HepG2 (cell line): ENCODE measurements around the gene LSMEM2. TPM values are rescaled to one million over a fixed set of nuclear protein-coding genes. Genes with fewer than 3 reads are reported as not detected.

Experiments
- ARID2 ChIP-seq: sonication (generic); formaldehyde crosslinking; IDR thresholded peaks from 2 replicates; pipeline ENCODE4 v1.8.1; 2022; ENCODE audit warnings: mild to moderate bottlenecking, missing genetic modification reagents, borderline replicate concordance
- CHD2 ChIP-seq: IDR thresholded peaks from 2 replicates; pipeline ENCODE4 v1.6.1; 2011; ENCODE audit warnings: low read depth, low read length, improper control_type of control experiment
- GLI4 ChIP-seq: sonication (generic); formaldehyde crosslinking; IDR thresholded peaks from 2 replicates; pipeline ENCODE4 v1.5.1; 2020; ENCODE audit warnings: missing genetic modification reagents, mild to moderate bottlenecking, moderate library complexity, borderline replicate concordance
- HDAC1 ChIP-seq: sonication (generic); formaldehyde crosslinking; IDR thresholded peaks from 2 replicates; pipeline ENCODE4 v1.5.1; 2020; ENCODE audit warnings: mild to moderate bottlenecking, missing genetic modification reagents
- NFYC ChIP-seq: IDR thresholded peaks from 2 replicates; pipeline ENCODE4 v1.6.1; 2016; ENCODE audit warnings: missing genetic modification reagents, missing compliant biosample characterization
- SALL2 ChIP-seq: sonication (generic); formaldehyde crosslinking; IDR thresholded peaks from 2 replicates; pipeline ENCODE4 v1.8.1; 2023; ENCODE audit warnings: mild to moderate bottlenecking, missing genetic modification reagents, inconsistent platforms
- SMAD1 ChIP-seq: sonication (generic); formaldehyde crosslinking; IDR thresholded peaks from 2 replicates; pipeline ENCODE4 v1.4.0; 2020; ENCODE audit warnings: missing genetic modification reagents, low read depth, mild to moderate bottlenecking, borderline replicate concordance
- ZNF747 ChIP-seq: sonication (generic); formaldehyde crosslinking; IDR thresholded peaks from 2 replicates; pipeline ENCODE4 v1.8.1; 2023; ENCODE audit warnings: missing genetic modification reagents, mild to moderate bottlenecking, borderline replicate concordance
- polyA plus RNA-seq, 8 experiments: library from polyadenylated mRNA; depleted of rRNA in 3 of 8; stranded (reverse) in 7 of 8; unstranded in 1 of 8; fragments of >200 nt; fragmentation: Illumina TruSeq in 4 of 8; extraction: Trizol in 4 of 8; gene quantifications; 2 replicates each; pipeline versions ENCODE4 v1.2.1 to v1.2.3, GENCODE V29; 2011 to 2016; ENCODE audit warnings: low read depth in 4 of 8, missing spikeins in 1 of 8, mixed read lengths in 1 of 8; ENCODE audit not compliant: insufficient read depth in 1 of 8
- total RNA-seq, 5 experiments: library from RNA; depleted of rRNA; stranded (reverse); fragments of >200 nt; fragmentation: Illumina TruSeq; extraction: Trizol; gene quantifications; 2 replicates each; pipeline ENCODE4 v1.2.3, GENCODE V29; 2016; ENCODE audit warnings: low read depth in 1 of 5
- TF ChIP-seq, protein P1 (sequence below): sonication (generic); formaldehyde crosslinking; IDR thresholded peaks from 2 replicates; pipeline ENCODE4 v1.5.0; 2020; ENCODE audit warnings: missing genetic modification reagents, mild to moderate bottlenecking, borderline replicate concordance
- TF ChIP-seq, protein P2 (sequence below): IDR thresholded peaks from 2 replicates; pipeline ENCODE4 v1.6.1; 2016; ENCODE audit warnings: low read depth, borderline replicate concordance
- TF ChIP-seq, protein P3 (sequence below): sonication (generic); formaldehyde crosslinking; IDR thresholded peaks from 2 replicates; pipeline ENCODE4 v1.4.0; 2020; ENCODE audit warnings: mild to moderate bottlenecking, missing genetic modification reagents

LSMEM2 gene
- total and polyA plus RNA-seq, 2 of the 13 experiments (the other 11 are each of a cell fraction or from before 2014, with no cell fraction given), result 0.07 to 0.41 TPM

DNA sequence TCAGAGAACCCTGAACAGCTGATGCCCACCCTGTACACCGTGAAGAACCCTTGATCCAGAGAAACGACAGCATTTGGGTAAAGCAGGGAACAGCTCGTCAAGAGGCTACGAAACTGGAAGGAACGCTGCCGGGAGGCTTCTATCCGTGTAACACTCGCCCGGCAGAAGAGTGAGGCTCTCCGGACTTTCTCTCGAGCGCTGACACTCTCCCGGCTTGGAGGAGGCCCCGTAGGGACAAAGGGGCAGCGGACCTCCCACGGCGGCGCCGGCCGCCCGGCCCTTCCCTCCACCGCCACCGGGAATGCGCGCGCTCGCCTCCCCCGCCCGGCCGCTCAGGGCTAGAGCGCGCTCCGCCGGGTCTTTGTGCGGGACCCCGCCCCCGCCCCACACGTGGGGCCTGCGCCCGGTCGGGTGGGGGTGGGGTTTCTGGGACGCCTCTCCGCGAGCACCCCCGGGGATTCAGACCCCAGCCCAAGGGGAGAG lies 42.0 kb downstream of the LSMEM2 start (continued):
- TF ChIP-seq, protein P1, sequence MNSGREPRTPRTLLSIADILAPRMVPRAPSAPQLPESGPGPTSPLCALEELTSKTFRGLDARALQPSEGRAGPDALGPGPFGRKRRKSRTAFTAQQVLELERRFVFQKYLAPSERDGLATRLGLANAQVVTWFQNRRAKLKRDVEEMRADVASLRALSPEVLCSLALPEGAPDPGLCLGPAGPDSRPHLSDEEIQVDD (CRISPR knock-in tag), result no peak
- no peak for TF ChIP-seq ZNF747 (CRISPR knock-in tag)
- TF ChIP-seq GLI4, result 0 out of 2 replicates have a peak, but pooled peaks have one; percentile 58
- TF ChIP-seq, protein P2, sequence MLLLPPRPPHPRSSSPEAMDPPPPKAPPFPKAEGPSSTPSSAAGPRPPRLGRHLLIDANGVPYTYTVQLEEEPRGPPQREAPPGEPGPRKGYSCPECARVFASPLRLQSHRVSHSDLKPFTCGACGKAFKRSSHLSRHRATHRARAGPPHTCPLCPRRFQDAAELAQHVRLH, result 0 out of 2 replicates have a peak, but pooled peaks have one; percentile 15
- no peak for TF ChIP-seq NFYC (CRISPR knock-in tag)
- TF ChIP-seq CHD2, result no peak
- no peak for TF ChIP-seq SMAD1
- TF ChIP-seq, protein P3, sequence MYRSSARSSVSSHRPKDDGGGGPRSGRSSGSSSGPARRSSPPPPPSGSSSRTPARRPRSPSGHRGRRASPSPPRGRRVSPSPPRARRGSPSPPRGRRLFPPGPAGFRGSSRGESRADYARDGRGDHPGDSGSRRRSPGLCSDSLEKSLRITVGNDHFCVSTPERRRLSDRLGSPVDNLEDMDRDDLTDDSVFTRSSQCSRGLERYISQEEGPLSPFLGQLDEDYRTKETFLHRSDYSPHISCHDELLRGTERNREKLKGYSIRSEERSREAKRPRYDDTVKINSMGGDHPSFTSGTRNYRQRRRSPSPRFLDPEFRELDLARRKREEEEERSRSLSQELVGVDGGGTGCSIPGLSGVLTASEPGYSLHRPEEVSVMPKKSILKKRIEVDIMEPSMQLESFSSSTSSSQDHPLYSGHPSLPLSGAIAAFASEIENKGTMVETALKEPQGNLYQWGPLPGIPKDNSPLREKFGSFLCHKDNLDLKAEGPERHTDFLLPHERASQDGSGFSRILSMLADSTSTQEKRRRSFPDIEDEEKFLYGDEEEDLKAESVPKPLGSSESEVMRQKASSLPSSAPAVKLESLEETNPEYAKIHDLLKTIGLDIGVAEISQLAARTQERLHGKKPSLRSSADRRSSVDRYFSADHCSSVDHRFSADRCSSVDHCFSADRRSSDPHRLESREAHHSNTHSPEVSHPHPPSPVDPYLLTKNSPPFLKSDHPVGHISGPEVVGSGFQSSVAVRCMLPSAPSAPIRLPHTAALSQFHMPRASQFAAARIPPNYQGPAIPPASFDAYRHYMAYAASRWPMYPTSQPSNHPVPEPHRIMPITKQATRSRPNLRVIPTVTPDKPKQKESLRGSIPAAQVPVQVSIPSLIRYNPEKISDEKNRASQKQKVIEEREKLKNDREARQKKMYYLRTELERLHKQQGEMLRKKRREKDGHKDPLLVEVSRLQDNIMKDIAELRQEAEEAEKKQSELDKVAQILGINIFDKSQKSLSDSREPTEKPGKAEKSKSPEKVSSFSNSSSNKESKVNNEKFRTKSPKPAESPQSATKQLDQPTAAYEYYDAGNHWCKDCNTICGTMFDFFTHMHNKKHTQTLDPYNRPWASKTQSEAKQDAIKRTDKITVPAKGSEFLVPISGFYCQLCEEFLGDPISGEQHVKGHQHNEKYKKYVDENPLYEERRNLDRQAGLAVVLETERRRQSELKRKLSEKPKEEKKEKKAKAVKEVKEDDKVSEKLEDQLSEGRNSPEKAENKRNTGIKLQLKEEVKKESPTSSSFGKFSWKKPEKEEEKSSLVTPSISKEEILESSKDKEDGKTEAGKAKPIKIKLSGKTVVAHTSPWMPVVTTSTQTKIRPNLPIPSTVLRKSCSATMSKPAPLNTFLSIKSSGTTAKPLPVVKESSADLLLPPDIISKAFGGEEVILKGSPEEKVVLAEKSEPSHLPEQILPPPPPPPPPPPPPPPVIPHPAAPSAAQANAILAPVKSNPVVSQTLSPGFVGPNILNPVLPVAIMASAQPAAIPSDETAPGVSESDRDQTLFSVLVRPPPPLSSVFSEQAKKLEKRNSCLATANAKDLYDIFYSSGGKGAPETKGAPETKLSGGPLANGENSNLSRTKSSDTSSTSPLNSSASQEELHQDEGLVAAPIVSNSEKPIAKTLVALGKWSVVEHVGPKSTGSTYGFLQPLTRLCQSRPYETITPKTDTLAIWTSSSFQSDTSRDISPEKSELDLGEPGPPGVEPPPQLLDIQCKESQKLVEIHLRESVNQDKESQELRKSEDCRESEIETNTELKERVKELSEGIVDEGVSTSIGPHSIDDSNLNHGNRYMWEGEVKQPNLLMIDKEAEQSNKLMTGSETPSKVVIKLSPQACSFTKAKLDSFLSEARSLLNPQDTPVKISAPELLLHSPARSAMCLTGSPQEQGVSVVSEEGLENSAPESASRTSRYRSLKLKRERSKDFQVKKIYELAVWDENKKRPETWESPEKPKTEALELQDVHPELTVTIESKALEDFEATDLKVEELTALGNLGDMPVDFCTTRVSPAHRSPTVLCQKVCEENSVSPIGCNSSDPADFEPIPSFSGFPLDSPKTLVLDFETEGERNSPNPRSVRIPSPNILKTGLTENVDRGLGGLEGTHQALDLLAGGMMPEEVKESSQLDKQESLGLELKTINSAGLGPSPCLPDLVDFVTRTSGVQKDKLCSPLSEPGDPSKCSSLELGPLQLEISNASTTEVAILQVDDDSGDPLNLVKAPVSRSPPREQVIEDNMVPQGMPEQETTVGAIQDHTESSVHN (CRISPR knock-in tag), result no peak
- no peak for TF ChIP-seq ARID2
- peak; percentile 30; the same call in 1 of the 2 replicates for TF ChIP-seq HDAC1 (CRISPR knock-in tag)
- peak; percentile 42; the same call in 1 of the 2 replicates for TF ChIP-seq SALL2 (CRISPR knock-in tag)
